Medulla oblongata (tissue), 1 donor: ENCODE measurements around the gene WNT9B.

Source experiments
- DNase-seq: peaks from one replicate; pipeline ENCODE4 v3.0.0-alpha.2; 2015; ENCODE audit errors: extremely low spot score

The WNT9B gene

GRCh38 chr17:46853896-46854444, 2.6 kb downstream of the WNT9B start:
- no peak for DNase-seq

GRCh38 chr17:46854515-46854914, 3.1 kb downstream of the WNT9B start:
- no peak for DNase-seq

GRCh38 chr17:46854948-46855347, 3.6 kb downstream of the WNT9B start:
- DNase-seq = no peak

- no peak for DNase-seq
Measured at GRCh38 chr17:46857600-46857999, 6.2 kb downstream of the WNT9B start.

GRCh38 chr17:46859996-46860395, 8.6 kb downstream of the WNT9B start:
- DNase-seq = no peak

GRCh38 chr17:46862949-46863348, 11.6 kb downstream of the WNT9B start:
- DNase-seq = no peak

- DNase-seq = no peak
Measured at GRCh38 chr17:46863383-46864121, 12.2 kb downstream of the WNT9B start.

GRCh38 chr17:46865100-46865499, 13.7 kb downstream of the WNT9B start:
- DNase-seq = no peak

GRCh38 chr17:46866325-46866724, 14.9 kb downstream of the WNT9B start:
- DNase-seq = no peak

GRCh38 chr17:46866747-46867146, 15.4 kb downstream of the WNT9B start:
- DNase-seq = no peak

- DNase-seq = no peak
Measured at GRCh38 chr17:46868689-46869187, 17.4 kb downstream of the WNT9B start.

GRCh38 chr17:46869296-46869695, 17.9 kb downstream of the WNT9B start:
- DNase-seq = no peak

GRCh38 chr17:46869975-46870803, 18.8 kb downstream of the WNT9B start:
- no peak for DNase-seq

- DNase-seq = no peak
Measured at GRCh38 chr17:46872421-46872820, 21.0 kb downstream of the WNT9B start.

GRCh38 chr17:46873941-46874645, 22.7 kb downstream of the WNT9B start:
- DNase-seq = no peak

- no peak for DNase-seq
Measured at GRCh38 chr17:46874906-46875305, 23.5 kb downstream of the WNT9B start.

GRCh38 chr17:46875849-46876352, 24.5 kb downstream of the WNT9B start:
- DNase-seq = no peak

GRCh38 chr17:46876353-46876887, 25.0 kb downstream of the WNT9B start:
- DNase-seq = no peak

GRCh38 chr17:46876926-46877325, 25.5 kb downstream of the WNT9B start:
- DNase-seq = no peak

- no peak for DNase-seq
Measured at GRCh38 chr17:46877466-46877865, 26.1 kb downstream of the WNT9B start.

- DNase-seq = peak; percentile 55
Measured at GRCh38 chr17:46878055-46878454, 26.7 kb downstream of the WNT9B start.
